ENCODE data around the gene TMEM101.
"Not testable (repeated sequence)": the region's sequence is repeated elsewhere in the genome, so short reads cannot be mapped to it uniquely, and the experiment has no call there.

The TMEM101 gene

DNA sequence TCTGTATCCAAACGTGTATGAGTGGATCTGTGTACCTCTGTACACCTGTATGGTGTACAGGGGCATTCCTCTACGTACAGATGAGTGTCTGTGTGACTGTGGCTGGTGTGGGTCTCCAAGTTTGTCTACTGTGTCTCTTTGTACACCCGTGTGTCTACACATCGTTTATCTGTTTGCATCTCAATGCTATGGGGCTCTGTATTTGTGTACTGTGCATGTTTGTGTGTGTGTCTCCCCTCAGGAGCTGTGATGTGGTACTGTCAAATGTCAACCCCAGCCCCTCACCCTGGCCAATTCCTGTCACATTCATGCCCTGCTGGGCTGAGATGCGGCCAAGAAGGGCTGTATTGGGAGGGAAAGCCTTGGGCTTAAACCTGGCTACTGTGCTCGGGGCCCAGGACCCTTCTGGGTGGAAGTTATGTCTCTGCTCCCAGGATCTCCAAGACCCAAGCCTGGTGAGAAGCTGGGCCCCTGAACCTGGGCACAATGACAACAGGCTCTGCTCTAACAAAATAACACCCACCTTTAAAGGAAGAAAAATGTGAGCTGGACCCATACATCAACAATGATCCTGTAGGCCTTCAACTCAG, 13.8 kb downstream of the TMEM101 start:
- H3K27ac ChIP-seq (ENCODE audit: poor library complexity, severe bottlenecking): no peak overlapping the region
- no peak for TF ChIP-seq CTCF (IDR thresholded peaks at IDR 0.05; ENCODE audit: poor library complexity, severe bottlenecking)
- no peaks in the 10 kb centered on the region for H3K27me3 ChIP-seq (ENCODE audit: insufficient read depth, poor library complexity, severe bottlenecking)
- H3K4me3 ChIP-seq (ENCODE audit: severe bottlenecking): no peak overlapping the region
- DNase-seq (ENCODE audit: low spot score) (no peak), ATAC-seq (ENCODE audit: low read depth) (no peak)
- H3K9me3 ChIP-seq (ENCODE audit: severe bottlenecking): no peaks in the 10 kb centered on the region
- H3K36me3 ChIP-seq (ENCODE audit: low read depth): no peaks in the 10 kb centered on the region
- peaks cover 14% of the 10 kb centered on the region for H3K4me1 ChIP-seq (ENCODE audit: insufficient read depth, poor library complexity, severe bottlenecking)

GRCh38 chr17:44000141-44000860, 14.5 kb downstream of the TMEM101 start:
- no peak overlapping the region for H3K27ac ChIP-seq (ENCODE audit: poor library complexity, severe bottlenecking)
- no peaks in the 10 kb centered on the region for H3K9me3 ChIP-seq (ENCODE audit: severe bottlenecking)
- TF ChIP-seq CTCF (IDR thresholded peaks at IDR 0.05; ENCODE audit: poor library complexity, severe bottlenecking): no peak
- H3K4me3 ChIP-seq (ENCODE audit: severe bottlenecking): no peak overlapping the region
- H3K27me3 ChIP-seq (ENCODE audit: insufficient read depth, poor library complexity, severe bottlenecking): peaks cover under 1% of the 10 kb centered on the region
- H3K4me1 ChIP-seq (ENCODE audit: insufficient read depth, poor library complexity, severe bottlenecking): peaks cover 15% of the 10 kb centered on the region
- no peaks in the 10 kb centered on the region for H3K36me3 ChIP-seq (ENCODE audit: low read depth)
- ATAC-seq (ENCODE audit: low read depth) (no peak), DNase-seq (ENCODE audit: low spot score) (no peak)

GRCh38 chr17:43999024-43999423, 15.7 kb downstream of the TMEM101 start:
- no peak overlapping the region for H3K27ac ChIP-seq (ENCODE audit: poor library complexity, severe bottlenecking)
- ATAC-seq (ENCODE audit: low read depth): no peak
- peaks cover 4% of the 10 kb centered on the region for H3K27me3 ChIP-seq (ENCODE audit: insufficient read depth, poor library complexity, severe bottlenecking)
- H3K4me3 ChIP-seq (ENCODE audit: severe bottlenecking): no peak overlapping the region
- H3K9me3 ChIP-seq (ENCODE audit: severe bottlenecking): no peaks in the 10 kb centered on the region
- DNase-seq (ENCODE audit: low spot score): no peak
- no peaks in the 10 kb centered on the region for H3K36me3 ChIP-seq (ENCODE audit: low read depth)
- H3K4me1 ChIP-seq (ENCODE audit: insufficient read depth, poor library complexity, severe bottlenecking): peaks cover 19% of the 10 kb centered on the region
- TF ChIP-seq CTCF (IDR thresholded peaks at IDR 0.05; ENCODE audit: poor library complexity, severe bottlenecking): no peak

DNA sequence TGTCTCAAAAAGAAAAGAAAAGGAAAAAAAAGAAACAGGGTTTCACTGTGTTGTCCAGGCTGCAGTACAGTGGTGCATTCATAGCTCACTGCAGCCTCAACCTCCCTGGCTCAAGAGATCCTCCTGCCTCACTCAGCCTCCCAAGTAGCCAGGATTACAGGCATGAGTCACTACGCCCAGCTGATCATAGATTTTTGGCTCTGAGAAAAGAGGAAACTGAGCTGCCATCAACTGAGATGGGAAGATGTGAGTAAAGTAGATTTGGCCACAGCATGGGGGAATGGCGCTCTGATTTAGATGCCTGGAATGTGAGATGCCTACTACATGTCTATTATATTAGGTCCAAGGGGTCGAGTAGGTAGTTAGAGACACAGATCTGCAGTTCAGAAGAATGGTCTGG, 16.2 kb downstream of the TMEM101 start:
- no peak for ATAC-seq (ENCODE audit: low read depth)
- no peaks in the 10 kb centered on the region for H3K9me3 ChIP-seq (ENCODE audit: severe bottlenecking)
- H3K27me3 ChIP-seq (ENCODE audit: insufficient read depth, poor library complexity, severe bottlenecking): peaks cover 4% of the 10 kb centered on the region
- H3K27ac ChIP-seq (ENCODE audit: poor library complexity, severe bottlenecking): no peak overlapping the region
- H3K36me3 ChIP-seq (ENCODE audit: low read depth): no peaks in the 10 kb centered on the region
- H3K4me1 ChIP-seq (ENCODE audit: insufficient read depth, poor library complexity, severe bottlenecking): peaks cover 19% of the 10 kb centered on the region
- no peak for DNase-seq (ENCODE audit: low spot score)
- TF ChIP-seq CTCF (IDR thresholded peaks at IDR 0.05; ENCODE audit: poor library complexity, severe bottlenecking): no peak
- H3K4me3 ChIP-seq (ENCODE audit: severe bottlenecking): no peak overlapping the region

DNA sequence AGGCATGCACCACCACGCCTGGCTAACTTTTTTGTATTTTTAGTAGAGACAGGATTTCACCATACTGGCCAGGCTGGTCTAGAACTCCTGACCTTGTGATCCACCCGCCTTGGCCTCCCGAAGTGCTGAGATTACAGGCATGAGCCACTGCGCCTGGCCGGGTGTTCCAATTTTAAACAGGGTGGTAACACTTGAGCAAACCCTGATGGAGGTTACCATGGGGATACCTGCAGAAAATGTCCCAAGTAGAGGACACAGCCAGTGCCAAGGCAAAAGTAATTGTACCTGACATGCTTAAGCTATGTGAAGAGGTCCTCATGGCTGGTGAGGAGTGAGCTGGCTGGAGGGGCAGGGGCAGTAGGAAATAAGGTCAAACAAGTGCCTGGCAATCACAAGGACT, 17.6 kb downstream of the TMEM101 start:
- H3K4me1 ChIP-seq (ENCODE audit: insufficient read depth, poor library complexity, severe bottlenecking); H3K36me3 ChIP-seq (ENCODE audit: low read depth); DNase-seq (ENCODE audit: low spot score); H3K27ac ChIP-seq (ENCODE audit: poor library complexity, severe bottlenecking); H3K27me3 ChIP-seq (ENCODE audit: insufficient read depth, poor library complexity, severe bottlenecking); ATAC-seq (ENCODE audit: low read depth); H3K9me3 ChIP-seq (ENCODE audit: severe bottlenecking); H3K4me3 ChIP-seq (ENCODE audit: severe bottlenecking): not testable (repeated sequence)
